Mammary epithelial cell (primary cell): ENCODE data around the gene CRTC2.

Experiments
- EZH2 ChIP-seq: IDR thresholded peaks from 2 replicates; pipeline ENCODE4 v1.6.1; 2012; ENCODE audit warnings: low read length, inconsistent platforms, borderline replicate concordance
- TF ChIP-seq, protein P1 (sequence below), 2 donors: IDR thresholded peaks in 1 of 2; conservative IDR thresholded peaks in 1 of 2; 2 replicates each; pipeline ENCODE4 v1.5.1; 2011 to 2012; ENCODE audit warnings: inconsistent platforms in 2 of 2, low read length in 2 of 2, mild to moderate bottlenecking in 2 of 2, control low read depth in 1 of 2, low read depth in 1 of 2; ENCODE audit not compliant: insufficient read depth in 1 of 2; ENCODE audit errors: extremely low read depth in 1 of 2

GRCh38 chr1:153951801-153952200 is 6.6 kb downstream of the CRTC2 start:
- no peak for TF ChIP-seq EZH2
- TF ChIP-seq, protein P1, sequence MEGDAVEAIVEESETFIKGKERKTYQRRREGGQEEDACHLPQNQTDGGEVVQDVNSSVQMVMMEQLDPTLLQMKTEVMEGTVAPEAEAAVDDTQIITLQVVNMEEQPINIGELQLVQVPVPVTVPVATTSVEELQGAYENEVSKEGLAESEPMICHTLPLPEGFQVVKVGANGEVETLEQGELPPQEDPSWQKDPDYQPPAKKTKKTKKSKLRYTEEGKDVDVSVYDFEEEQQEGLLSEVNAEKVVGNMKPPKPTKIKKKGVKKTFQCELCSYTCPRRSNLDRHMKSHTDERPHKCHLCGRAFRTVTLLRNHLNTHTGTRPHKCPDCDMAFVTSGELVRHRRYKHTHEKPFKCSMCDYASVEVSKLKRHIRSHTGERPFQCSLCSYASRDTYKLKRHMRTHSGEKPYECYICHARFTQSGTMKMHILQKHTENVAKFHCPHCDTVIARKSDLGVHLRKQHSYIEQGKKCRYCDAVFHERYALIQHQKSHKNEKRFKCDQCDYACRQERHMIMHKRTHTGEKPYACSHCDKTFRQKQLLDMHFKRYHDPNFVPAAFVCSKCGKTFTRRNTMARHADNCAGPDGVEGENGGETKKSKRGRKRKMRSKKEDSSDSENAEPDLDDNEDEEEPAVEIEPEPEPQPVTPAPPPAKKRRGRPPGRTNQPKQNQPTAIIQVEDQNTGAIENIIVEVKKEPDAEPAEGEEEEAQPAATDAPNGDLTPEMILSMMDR (conservative IDR thresholded peaks at IDR 0.05 in 1 of 2, IDR thresholded peaks at IDR 0.05 in 1 of 2; ENCODE audit: extremely low read depth in 1 of 2, insufficient read depth in 1 of 2, low read depth in 1 of 2, low read length in 2 of 2), result no peak
